CD4-positive, CD25-positive, alpha-beta regulatory T cell (primary cell): ENCODE results near the gene FAM180A. TPM values are rescaled to one million over a fixed set of nuclear protein-coding genes. Genes with fewer than 3 reads are reported as not detected.

ENCODE experiments used
- ATAC-seq, 2 donors: fragments of 150-1000 bp; cut with Tn5 transposase; one replicate each; pipeline ENCODE4 v1.10.0; 2021; ENCODE audit warnings: low read depth in 2 of 2, moderate number of reproducible peaks in 2 of 2, moderate library complexity in 1 of 2
- DNase-seq, 3 donors: peaks; one replicate each; pipeline versions ENCODE4 v3.0.0 to v3.0.0-alpha.2; 2012 to 2022; ENCODE audit warnings: mixed read lengths in 1 of 3
- H3K27ac ChIP-seq: one replicate; pipeline ENCODE4 v1.7.0; 2013; ENCODE audit warnings: mild to moderate bottlenecking, low read length; ENCODE audit not compliant: insufficient read depth, poor library complexity, severe bottlenecking
- H3K27me3 ChIP-seq: one replicate; pipeline ENCODE4 v1.7.0; 2013; ENCODE audit warnings: low read length; ENCODE audit not compliant: control insufficient read depth, insufficient read depth
- H3K36me3 ChIP-seq: one replicate; pipeline ENCODE4 v1.7.0; 2013; ENCODE audit warnings: mild to moderate bottlenecking, low read length, moderate library complexity; ENCODE audit not compliant: control insufficient read depth, insufficient read depth
- H3K4me1 ChIP-seq: 2 replicates; pipeline ENCODE4 v1.7.0; 2013; ENCODE audit warnings: mild to moderate bottlenecking, low read length; ENCODE audit not compliant: insufficient read depth, control insufficient read depth, poor library complexity, severe bottlenecking
- H3K4me3 ChIP-seq: one replicate; pipeline ENCODE4 v1.7.0; 2013; ENCODE audit warnings: low read depth, mild to moderate bottlenecking, low read length, moderate library complexity
- H3K9me3 ChIP-seq, 2 experiments: 1 replicate in 1 of 2; 2 replicates in 1 of 2; pipeline ENCODE4 v1.7.0; 2013; ENCODE audit warnings: low read length in 2 of 2, mild to moderate bottlenecking in 1 of 2, moderate library complexity in 1 of 2; ENCODE audit not compliant: control insufficient read depth in 2 of 2
- H3K27ac Mint-ChIP-seq, 3 donors: one replicate each; pipeline ENCODE4 v1.8.0; 2020 to 2022; ENCODE audit warnings: mild to moderate bottlenecking in 3 of 3, mixed read lengths in 3 of 3, moderate library complexity in 2 of 3
- H3K27me3 Mint-ChIP-seq: one replicate; pipeline ENCODE4 v1.8.0; 2022; ENCODE audit warnings: mild to moderate bottlenecking, mixed read lengths
- H3K36me3 Mint-ChIP-seq: one replicate; pipeline ENCODE4 v1.8.0; 2020; ENCODE audit warnings: mixed read lengths
- H3K4me1 Mint-ChIP-seq, 4 donors: one replicate each; pipeline ENCODE4 v1.8.0; 2020 to 2022; ENCODE audit warnings: mixed read lengths in 4 of 4, mild to moderate bottlenecking in 1 of 4
- H3K4me3 Mint-ChIP-seq, 4 donors: one replicate each; pipeline ENCODE4 v1.8.0; 2020 to 2022; ENCODE audit warnings: mild to moderate bottlenecking in 4 of 4, mixed read lengths in 4 of 4, moderate library complexity in 3 of 4
- H3K9me3 Mint-ChIP-seq, 7 donors: one replicate each; pipeline ENCODE4 v1.8.0; 2020 to 2022; ENCODE audit warnings: mixed read lengths in 7 of 7, mild to moderate bottlenecking in 3 of 7, moderate library complexity in 2 of 7
- polyA plus RNA-seq, 4 donors: library from polyadenylated mRNA; unstranded; fragments of 300-500 nt; fragmentation: Illumina TruSeq; gene quantifications; one replicate each; pipeline ENCODE4 v1.2.3, GENCODE V29; 2021
- total RNA-seq: library from RNA; stranded (reverse); gene quantifications from one replicate; pipeline ENCODE4 v1.2.3, GENCODE V29; 2022

FAM180A gene
- total and polyA plus RNA-seq, 5 donors from 2014 or later = not detected

DNA sequence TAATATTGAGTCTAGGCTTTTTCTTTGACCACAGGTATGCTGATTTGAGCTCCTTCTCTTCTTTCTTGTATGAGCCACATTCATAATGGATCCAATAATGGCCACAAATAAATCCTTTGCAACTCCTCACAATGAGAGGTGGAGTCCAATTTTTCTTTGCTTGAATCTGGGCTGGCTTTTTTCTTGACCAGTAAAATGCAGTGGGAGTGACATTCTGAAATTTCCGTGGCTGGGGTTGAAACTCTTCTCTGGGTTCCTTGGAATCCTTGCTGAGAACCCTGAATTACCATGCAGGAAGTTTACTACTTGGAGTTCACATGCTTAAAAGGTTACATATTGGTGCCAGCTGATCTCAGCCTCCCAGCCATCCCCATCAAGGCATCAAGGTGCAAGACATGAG, 22.4 kb upstream of the FAM180A start:
- Histone ChIP-seq H3K27ac (no peak overlapping the region), H3K4me3 (no peak overlapping the region), H3K27me3 (peaks cover 3% of the 10 kb centered on the region), H3K36me3 (no peaks in the 10 kb centered on the region), H3K9me3 (no peaks in the 10 kb centered on the region), H3K4me1 (no peaks in the 10 kb centered on the region)
- ATAC-seq (no peak), DNase-seq (no peak)
- no peak overlapping the region for H3K27ac Mint-ChIP-seq
- H3K4me3 Mint-ChIP-seq = no peak overlapping the region
- H3K9me3 Mint-ChIP-seq = peaks cover 0 to 1% (median 0%) of the 10 kb centered on the region in 7 donors
- H3K36me3 Mint-ChIP-seq = no peaks in the 10 kb centered on the region
- no peaks in the 10 kb centered on the region for H3K4me1 Mint-ChIP-seq
- H3K27me3 Mint-ChIP-seq = no peaks in the 10 kb centered on the region

DNA sequence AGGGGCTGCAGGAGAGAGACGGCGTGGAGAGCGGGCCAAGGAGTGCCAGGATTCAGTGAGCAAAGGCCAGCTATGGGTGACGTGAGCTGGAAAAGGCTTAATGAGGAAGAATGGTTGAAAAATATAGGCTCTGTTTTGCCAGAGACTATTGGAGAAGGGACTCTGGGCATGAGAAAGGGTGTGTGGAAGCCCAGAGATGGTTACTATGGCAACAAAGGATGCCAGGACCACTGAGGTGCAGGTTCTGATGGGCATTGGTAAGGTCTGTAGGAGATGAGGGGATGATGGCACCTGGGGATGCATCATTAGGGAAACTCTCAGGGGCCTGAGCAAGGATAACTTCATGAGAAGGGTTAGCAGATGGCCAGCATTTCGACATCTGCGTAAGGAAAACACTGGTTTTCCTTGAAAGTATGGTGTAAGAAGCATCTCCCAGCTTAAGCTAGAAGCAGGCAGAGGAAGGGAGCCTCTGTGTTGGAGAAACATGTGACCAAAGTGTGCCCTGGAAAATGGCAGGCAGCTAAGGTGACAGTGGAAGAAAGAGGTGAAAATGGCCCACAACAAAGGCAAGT, 21.6 kb upstream of the FAM180A start:
- Histone ChIP-seq H3K27ac (no peak overlapping the region), H3K36me3 (no peaks in the 10 kb centered on the region), H3K4me1 (no peaks in the 10 kb centered on the region), H3K9me3 (no peaks in the 10 kb centered on the region), H3K27me3 (peaks cover 3% of the 10 kb centered on the region), H3K4me3 (no peak overlapping the region)
- no peak for DNase-seq
- Mint-ChIP-seq H3K27ac (no peak overlapping the region), H3K36me3 (no peaks in the 10 kb centered on the region), H3K27me3 (no peaks in the 10 kb centered on the region), H3K9me3 (peaks cover 0 to 1% (median 0%) of the 10 kb centered on the region in 7 donors), H3K4me3 (no peak overlapping the region), H3K4me1 (no peaks in the 10 kb centered on the region)
- no peak for ATAC-seq

DNA sequence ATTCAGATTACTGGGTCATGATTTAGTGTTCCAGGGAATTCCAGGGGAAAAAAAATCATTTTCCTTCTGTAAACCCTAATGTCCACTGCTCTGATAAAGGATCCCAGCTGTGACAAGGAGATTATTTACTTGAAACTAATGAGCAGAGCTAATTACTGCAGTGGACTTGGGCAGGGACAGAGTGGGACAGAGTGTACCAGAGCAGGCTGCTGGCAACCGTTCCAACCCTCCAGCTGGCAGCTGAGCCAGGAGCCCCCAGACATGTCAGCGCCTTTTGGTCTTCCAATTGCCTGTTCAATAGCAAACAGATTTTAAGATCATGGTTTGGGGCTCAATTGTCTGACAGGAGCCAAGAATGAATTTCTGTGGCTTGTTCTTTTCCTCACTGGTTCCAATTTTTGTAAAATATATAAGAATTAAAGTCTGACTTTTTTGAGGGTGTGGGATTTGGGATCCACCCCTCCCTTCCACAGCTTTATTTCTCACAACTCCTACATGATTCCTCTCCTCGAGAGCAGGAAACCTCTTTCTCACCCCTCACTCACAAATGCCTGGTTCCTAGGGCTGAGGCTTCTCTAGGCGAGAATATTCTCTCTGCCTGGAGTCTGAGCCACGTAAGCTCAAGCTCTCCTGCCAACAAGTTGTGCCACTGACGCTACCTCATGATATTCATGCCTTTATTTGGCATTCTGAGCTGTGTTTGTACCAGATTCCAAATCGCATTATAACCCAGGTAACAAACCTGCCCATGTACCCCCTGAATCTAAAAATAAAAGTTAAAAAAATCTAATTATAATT, 20.6 kb upstream of the FAM180A start:
- no peaks in the 10 kb centered on the region for H3K4me1 Mint-ChIP-seq
- H3K4me3 Mint-ChIP-seq = no peak overlapping the region
- H3K4me3 ChIP-seq = no peak overlapping the region

DNA sequence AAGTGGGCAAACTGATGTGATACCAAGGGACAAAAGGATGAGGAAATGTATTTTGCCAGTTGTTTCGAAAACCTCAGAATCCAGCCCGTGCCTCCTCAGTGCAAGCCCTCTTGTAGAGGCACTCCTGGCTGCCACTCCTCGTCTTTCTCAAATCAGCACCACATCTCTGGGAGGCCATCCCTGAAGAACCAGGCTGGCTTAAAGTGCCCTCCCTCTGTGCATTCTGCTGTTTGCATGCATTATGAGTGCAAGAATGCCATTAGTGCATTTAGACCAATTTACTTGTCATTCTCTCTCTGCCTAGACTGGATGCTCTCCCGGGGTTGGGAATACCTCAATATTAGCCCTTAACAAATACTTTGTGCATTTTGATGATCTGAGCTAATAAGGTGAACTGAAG, 19.9 kb upstream of the FAM180A start:
- Histone ChIP-seq H3K4me3 (no peak overlapping the region), H3K27ac (no peak overlapping the region), H3K27me3 (peaks cover 3% of the 10 kb centered on the region), H3K9me3 (no peaks in the 10 kb centered on the region), H3K4me1 (no peaks in the 10 kb centered on the region), H3K36me3 (no peaks in the 10 kb centered on the region)
- Mint-ChIP-seq H3K4me3 (no peak overlapping the region), H3K4me1 (no peaks in the 10 kb centered on the region), H3K9me3 (peaks cover 0 to 1% (median 0%) of the 10 kb centered on the region in 7 donors), H3K36me3 (no peaks in the 10 kb centered on the region), H3K27ac (no peak overlapping the region), H3K27me3 (no peaks in the 10 kb centered on the region)
- DNase-seq (no peak), ATAC-seq (no peak)

More for the DNA sequence above, 20.6 kb upstream of the FAM180A start:
- Mint-ChIP-seq H3K27me3 (no peaks in the 10 kb centered on the region), H3K9me3 (peaks cover 0 to 1% (median 0%) of the 10 kb centered on the region in 7 donors), H3K27ac (no peak overlapping the region), H3K36me3 (no peaks in the 10 kb centered on the region)
- DNase-seq (no peak), ATAC-seq (no peak)
- H3K36me3 ChIP-seq = no peaks in the 10 kb centered on the region
- no peaks in the 10 kb centered on the region for H3K9me3 ChIP-seq
- H3K4me1 ChIP-seq = no peaks in the 10 kb centered on the region
- no peak overlapping the region for H3K27ac ChIP-seq
- peaks cover 3% of the 10 kb centered on the region for H3K27me3 ChIP-seq

DNA sequence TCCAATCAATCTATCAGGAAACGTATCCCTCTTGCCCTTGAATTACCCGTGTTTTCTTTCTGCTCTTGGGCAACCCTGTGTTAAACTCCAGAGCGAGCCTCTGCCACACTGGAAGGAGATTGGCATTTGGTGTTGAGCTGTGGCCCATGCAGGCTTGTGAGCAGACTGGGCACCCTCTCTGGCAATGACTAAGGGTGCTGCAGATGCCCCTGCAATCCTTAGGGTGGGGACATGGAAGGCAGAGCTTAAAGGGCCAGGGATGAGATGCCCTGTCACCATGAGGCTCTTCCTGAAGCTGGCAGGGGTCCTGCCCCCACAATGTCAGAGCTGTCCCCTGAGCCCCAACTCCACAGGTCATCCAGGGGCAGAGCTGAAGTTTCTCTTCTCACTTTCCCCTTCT, 19.5 kb upstream of the FAM180A start:
- peaks cover 0 to 1% (median 0%) of the 10 kb centered on the region in 7 donors for H3K9me3 Mint-ChIP-seq
- no peaks in the 10 kb centered on the region for H3K36me3 ChIP-seq
- no peaks in the 10 kb centered on the region for H3K27me3 Mint-ChIP-seq
- H3K27ac Mint-ChIP-seq = no peak overlapping the region
- no peak overlapping the region for H3K4me3 Mint-ChIP-seq
- no peak overlapping the region for H3K27ac ChIP-seq
- H3K4me3 ChIP-seq = no peak overlapping the region
- no peak for DNase-seq
- H3K9me3 ChIP-seq = no peaks in the 10 kb centered on the region
- H3K4me1 Mint-ChIP-seq = no peaks in the 10 kb centered on the region
- H3K27me3 ChIP-seq = peaks cover 3% of the 10 kb centered on the region
- ATAC-seq = no peak
- H3K36me3 Mint-ChIP-seq = no peaks in the 10 kb centered on the region
- no peaks in the 10 kb centered on the region for H3K4me1 ChIP-seq

DNA sequence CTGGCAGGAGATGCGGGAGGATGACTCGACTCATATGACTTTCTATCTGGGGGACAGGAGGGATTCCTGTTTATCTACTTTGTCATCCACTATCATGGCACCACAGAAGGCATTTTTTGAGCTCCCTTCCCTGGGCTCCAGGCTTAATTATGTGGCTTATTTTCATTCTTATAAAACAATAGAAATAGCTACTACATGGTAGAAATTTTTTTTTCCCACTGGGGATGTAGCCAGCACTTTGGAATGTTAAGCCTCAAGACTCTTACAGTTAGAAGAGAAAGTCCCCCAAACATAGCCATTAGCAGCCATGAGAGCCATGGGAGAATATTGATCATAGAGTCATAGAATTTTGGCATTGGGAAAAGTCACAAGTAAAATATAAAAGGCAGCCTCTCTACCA, 14.6 kb upstream of the FAM180A start:
- Mint-ChIP-seq H3K27ac (no peak overlapping the region), H3K36me3 (no peaks in the 10 kb centered on the region), H3K4me3 (no peak overlapping the region), H3K9me3 (peaks cover 0 to 1% (median 0%) of the 10 kb centered on the region in 7 donors), H3K27me3 (peaks cover 5% of the 10 kb centered on the region), H3K4me1 (peaks cover 0 to 4% (median 0%) of the 10 kb centered on the region in 4 donors)
- Histone ChIP-seq H3K36me3 (no peaks in the 10 kb centered on the region), H3K27me3 (peaks cover 13% of the 10 kb centered on the region), H3K9me3 (no peaks in the 10 kb centered on the region), H3K4me3 (no peak overlapping the region), H3K4me1 (no peaks in the 10 kb centered on the region), H3K27ac (no peak overlapping the region)
- ATAC-seq = no peak
- no peak for DNase-seq

DNA sequence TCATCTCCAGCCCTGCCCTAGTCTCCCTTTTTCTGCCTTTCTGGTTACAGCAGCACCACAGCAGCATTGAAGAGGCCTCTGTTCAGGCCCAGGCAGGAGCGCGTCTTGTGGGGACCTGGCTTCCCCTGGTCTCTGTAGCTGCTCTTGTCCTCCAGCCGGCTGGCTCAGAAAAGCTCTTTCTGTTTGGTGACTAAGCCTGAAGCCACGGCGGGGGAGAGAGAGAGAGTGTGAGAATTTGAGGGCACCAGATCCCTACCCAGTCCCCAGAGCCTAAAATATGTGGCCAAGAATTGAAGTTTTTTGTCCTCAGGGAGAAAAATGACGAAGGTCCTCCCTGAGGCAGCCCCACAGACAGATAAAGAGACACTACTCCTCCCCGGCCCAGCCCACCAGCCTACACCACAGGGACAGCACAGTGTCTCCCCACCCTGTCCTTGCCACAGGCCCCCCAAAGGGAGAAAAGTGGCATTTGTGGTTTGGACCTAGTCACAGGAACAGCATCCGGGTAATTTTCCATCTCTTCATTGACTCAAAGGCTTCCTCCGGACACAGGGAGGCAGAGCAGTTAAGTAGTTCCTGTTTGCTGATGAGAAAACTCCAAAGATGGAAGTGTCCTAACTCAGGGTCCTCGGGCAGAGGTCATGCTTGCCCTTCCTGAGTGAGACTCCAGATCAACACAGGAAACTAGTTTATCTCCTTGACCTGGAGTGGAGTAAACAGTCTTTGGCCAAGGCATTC, 13.3 kb upstream of the FAM180A start:
- H3K27ac Mint-ChIP-seq = no peak overlapping the region
- H3K4me1 ChIP-seq = no peaks in the 10 kb centered on the region
- no peak for DNase-seq
- H3K36me3 ChIP-seq = no peaks in the 10 kb centered on the region
- no peaks in the 10 kb centered on the region for H3K9me3 ChIP-seq
- H3K4me3 Mint-ChIP-seq = no peak overlapping the region
- H3K4me3 ChIP-seq = no peak overlapping the region
- peaks cover 0 to 1% (median 0%) of the 10 kb centered on the region in 7 donors for H3K9me3 Mint-ChIP-seq
- no peaks in the 10 kb centered on the region for H3K36me3 Mint-ChIP-seq
- H3K27me3 Mint-ChIP-seq = peaks cover 7% of the 10 kb centered on the region
- peaks cover 0 to 4% (median 0%) of the 10 kb centered on the region in 4 donors for H3K4me1 Mint-ChIP-seq
- no peak overlapping the region for H3K27ac ChIP-seq
- ATAC-seq = no peak
- H3K27me3 ChIP-seq = peaks cover 10% of the 10 kb centered on the region
